ENCODE data around the gene MT1H. TPM values are rescaled to one million over a fixed set of nuclear protein-coding genes. Genes with fewer than 3 reads are reported as not detected.
"Not testable (repeated sequence)": the region's sequence is repeated elsewhere in the genome, so short reads cannot be mapped to it uniquely, and the experiment has no call there.

Gene MT1H
- polyA plus RNA-seq, 1 donor (not counting 4 experiments of a cell fraction or from before 2014, with no cell fraction given) = 0.79 TPM

- no peak overlapping the region for H2AFZ ChIP-seq (ENCODE audit: control insufficient read depth, low read length)
- no peaks in the 10 kb centered on the region for H3K79me2 ChIP-seq (ENCODE audit: control insufficient read depth, insufficient read depth, low read length)
- H3K9me1 ChIP-seq (ENCODE audit: control insufficient read depth, extremely low read depth, insufficient read depth, low read length) = no peaks in the 10 kb centered on the region
- no peaks in the 10 kb centered on the region for H3K4me1 ChIP-seq (ENCODE audit: control insufficient read depth, extremely low read depth, insufficient read depth, low read length)
- no peaks in the 10 kb centered on the region for H3K27me3 ChIP-seq (ENCODE audit: control insufficient read depth, extremely low read depth, insufficient read depth, low read length)
- no peaks in the 10 kb centered on the region for H3K36me3 ChIP-seq (ENCODE audit: control insufficient read depth in 2 of 2, extremely low read depth in 1 of 2, insufficient read depth in 2 of 2, low read length in 2 of 2)
- peak; percentile 20 for FAIRE-seq
- no peak for TF ChIP-seq CTCF (optimal IDR thresholded peaks at IDR 0.05 in 1 of 3, IDR thresholded peaks at IDR 0.05 in 1 of 3, conservative IDR thresholded peaks at IDR 0.05 in 1 of 3; ENCODE audit: extremely low read depth in 1 of 3, insufficient read depth in 2 of 3, low read length in 3 of 3)
- TF ChIP-seq EZH2 (IDR thresholded peaks at IDR 0.05; ENCODE audit: low read length) = no peak
- dilution Hi-C loops (cut with MboI; ENCODE audit: extremely low pct_ligation_motif_present, low sequenced_read_pairs) = no loop called here
- no peak for DNase-seq (ENCODE audit: low read depth, low spot score)
- no peak overlapping the region for H3K4me3 ChIP-seq (ENCODE audit: control insufficient read depth in 2 of 3, extremely low read depth in 1 of 3, insufficient read depth in 2 of 3, low read depth in 1 of 3, low read length in 3 of 3)
- no peak overlapping the region for H3K4me2 ChIP-seq (ENCODE audit: control insufficient read depth, extremely low read depth, insufficient read depth, low read depth, low read length)
- no peak overlapping the region for H3K9ac ChIP-seq (ENCODE audit: control insufficient read depth, extremely low read depth, insufficient read depth, low read length)
- no peak overlapping the region for H3K27ac ChIP-seq (ENCODE audit: control insufficient read depth, insufficient read depth, low read length)
- no peaks in the 10 kb centered on the region for H4K20me1 ChIP-seq (ENCODE audit: control insufficient read depth, extremely low read depth, insufficient read depth, low read length)
- no peaks in the 10 kb centered on the region for H3K9me3 ChIP-seq (ENCODE audit: control insufficient read depth, low read depth, low read length)
Observed at GRCh38 chr16:56716761-56717160, 47.1 kb downstream of the MT1H start.

- dilution Hi-C loops (cut with MboI; ENCODE audit: extremely low pct_ligation_motif_present, low sequenced_read_pairs); H2AFZ ChIP-seq (ENCODE audit: control insufficient read depth, low read length); H3K27me3 ChIP-seq (ENCODE audit: control insufficient read depth, extremely low read depth, insufficient read depth, low read length); H3K4me3 ChIP-seq (ENCODE audit: control insufficient read depth in 2 of 3, extremely low read depth in 1 of 3, insufficient read depth in 2 of 3, low read depth in 1 of 3, low read length in 3 of 3); FAIRE-seq; H3K4me1 ChIP-seq (ENCODE audit: control insufficient read depth, extremely low read depth, insufficient read depth, low read length); H3K36me3 ChIP-seq (ENCODE audit: control insufficient read depth in 2 of 2, extremely low read depth in 1 of 2, insufficient read depth in 2 of 2, low read length in 2 of 2); H3K4me2 ChIP-seq (ENCODE audit: control insufficient read depth, extremely low read depth, insufficient read depth, low read depth, low read length); H3K9me1 ChIP-seq (ENCODE audit: control insufficient read depth, extremely low read depth, insufficient read depth, low read length); H3K9ac ChIP-seq (ENCODE audit: control insufficient read depth, extremely low read depth, insufficient read depth, low read length); DNase-seq (ENCODE audit: low read depth, low spot score); H3K79me2 ChIP-seq (ENCODE audit: control insufficient read depth, insufficient read depth, low read length); H3K27ac ChIP-seq (ENCODE audit: control insufficient read depth, insufficient read depth, low read length); H3K9me3 ChIP-seq (ENCODE audit: control insufficient read depth, low read depth, low read length); H4K20me1 ChIP-seq (ENCODE audit: control insufficient read depth, extremely low read depth, insufficient read depth, low read length): not testable (repeated sequence)
Observed at GRCh38 chr16:56717532-56717931, 47.9 kb downstream of the MT1H start.

Other genes with a start within 250 kb of the MT1H start
- 36.9 to 62.1 TPM (median 38.3 TPM) in 3 replicates for gene AMFR, start 244.3 kb upstream of the MT1H start, polyA plus RNA-seq
- gene NUDT21, start 218.5 kb upstream of the MT1H start, polyA plus RNA-seq = 59.9 to 98.2 TPM (median 81.5 TPM) in 3 replicates
- 47.3 to 112 TPM (median 70.5 TPM) in 3 replicates for gene OGFOD1, start 218.3 kb upstream of the MT1H start, polyA plus RNA-seq
- gene BBS2, start 149.8 kb upstream of the MT1H start, polyA plus RNA-seq = 43.5 to 76.1 TPM (median 62.3 TPM) in 3 replicates
- 0.77 to 2.1 TPM in 2 of 3 replicates, not detected in the other for gene MT4, start 104.7 kb upstream of the MT1H start, polyA plus RNA-seq
- gene MT3, start 80.3 kb upstream of the MT1H start, polyA plus RNA-seq = not detected in 3 replicates
- 489 to 1,016 TPM (median 990 TPM) in 3 replicates for gene MT2A, start 61.2 kb upstream of the MT1H start, polyA plus RNA-seq
- 394 to 1,732 TPM (median 404 TPM) in 3 replicates for gene MT1E, start 44.0 kb upstream of the MT1H start, polyA plus RNA-seq
- gene MT1M, start 37.2 kb upstream of the MT1H start, polyA plus RNA-seq = 0.20 to 0.74 TPM (median 0.24 TPM) in 3 replicates
- not detected in 3 replicates for gene MT1A, start 31.1 kb upstream of the MT1H start, polyA plus RNA-seq
- gene MT1B, start 17.9 kb upstream of the MT1H start, polyA plus RNA-seq = not detected in 3 replicates
- 1.5 to 4.1 TPM (median 2.3 TPM) in 3 replicates for gene MT1F, start 11.9 kb upstream of the MT1H start, polyA plus RNA-seq
- gene MT1G, start 1.7 kb upstream of the MT1H start, polyA plus RNA-seq = 8.4 to 21.5 TPM (median 9.8 TPM) in 3 replicates
- gene MT1X, start 12.7 kb downstream of the MT1H start, polyA plus RNA-seq = 58.3 to 466 TPM (median 97.2 TPM) in 3 replicates
- 59.2 to 79.7 TPM (median 74.1 TPM) in 3 replicates for gene NUP93, start 60.3 kb downstream of the MT1H start, polyA plus RNA-seq
- 0.01 TPM in 1 of 3 replicates, not detected in the others for gene SLC12A3, start 195.4 kb downstream of the MT1H start, polyA plus RNA-seq